ENCODE data around the gene PFKFB2.

- TF ChIP-seq CTCF (conservative IDR thresholded peaks at IDR 0.05): no peak
- no peak for TF ChIP-seq EZH2 (IDR thresholded peaks at IDR 0.05; ENCODE audit: low read depth)
Observed at GRCh38 chr1:207059881-207060280, 6.8 kb downstream of the PFKFB2 start.
